Activated CD4-positive, alpha-beta T cell treated with anti-CD3 and anti-CD28 coated beads, Interleukin-2, amount 10 ng/mL, durations not matched to agents 24 days and 14 days (primary cell): ENCODE measurements around the gene THTPA. TPM values are rescaled to one million over a fixed set of nuclear protein-coding genes. Genes with fewer than 3 reads are reported as not detected.
A peak's percentile ranks its signal among the peaks of the same experiment; 100 is the strongest.

Source experiments
- DNase-seq: peaks from one replicate; pipeline ENCODE4 v3.0.0; 2022
- H3K27ac Mint-ChIP-seq: one replicate; pipeline ENCODE4 v1.8.0; 2022; ENCODE audit warnings: mild to moderate bottlenecking, mixed read lengths
- H3K27me3 Mint-ChIP-seq: one replicate; pipeline ENCODE4 v1.8.0; 2022; ENCODE audit warnings: mixed read lengths
- H3K36me3 Mint-ChIP-seq: one replicate; pipeline ENCODE4 v1.8.0; 2022; ENCODE audit warnings: low read depth, mild to moderate bottlenecking, mixed read lengths
- H3K4me1 Mint-ChIP-seq: one replicate; pipeline ENCODE4 v1.8.0; 2021; ENCODE audit warnings: mixed read lengths
- H3K4me3 Mint-ChIP-seq: one replicate; pipeline ENCODE4 v1.8.0; 2022; ENCODE audit warnings: mild to moderate bottlenecking, moderate library complexity, mixed read lengths
- H3K9me3 Mint-ChIP-seq: one replicate; pipeline ENCODE4 v1.8.0; 2021; ENCODE audit warnings: mixed read lengths
- intact Hi-C: fragments of 100-400 bp; cut with micrococcal nuclease; formaldehyde crosslinking; loops from one replicate; pipeline ENCODE4 v1.15.1; 2023
- total RNA-seq: library from RNA; stranded (reverse); gene quantifications from 2 replicates; pipeline ENCODE4 v1.2.3, GENCODE V29; 2022

Gene THTPA
- total RNA-seq, 1 donor from 2014 or later, result 14.5 TPM

- no peak for DNase-seq
- Mint-ChIP-seq H3K27ac (peak overlapping the region; percentile 26), H3K4me3 (no peak overlapping the region), H3K36me3 (peaks cover 62% of the 10 kb centered on the region), H3K9me3 (no peaks in the 10 kb centered on the region), H3K27me3 (no peaks in the 10 kb centered on the region), H3K4me1 (peaks cover 35% of the 10 kb centered on the region)
- intact Hi-C loops, result loop anchor here (2.0 to 10.0 kb wide), 2 partner anchors 235 to 881 kb away; partner anchors contain the start of gene SDR39U1
Observed at GRCh38 chr14:23563473-23564180, 7.6 kb downstream of the THTPA start.

- Mint-ChIP-seq H3K4me1 (peaks cover 39% of the 10 kb centered on the region), H3K27ac (no peak overlapping the region), H3K36me3 (peaks cover 57% of the 10 kb centered on the region)
Observed at GRCh38 chr14:23564181-23564812, 8.2 kb downstream of the THTPA start.

GRCh38 chr14:23564876-23565275 is 8.8 kb downstream of the THTPA start:
- Mint-ChIP-seq H3K4me1 (peaks cover 36% of the 10 kb centered on the region), H3K36me3 (peaks cover 53% of the 10 kb centered on the region), H3K27me3 (no peaks in the 10 kb centered on the region), H3K9me3 (no peaks in the 10 kb centered on the region), H3K27ac (peak overlapping the region; percentile 71), H3K4me3 (no peak overlapping the region)
- intact Hi-C loops, result loop anchor here (10.0 kb wide), 1 partner anchor 880 kb away; the partner anchor contains the start of gene SDR39U1
- DNase-seq, result no peak

More at GRCh38 chr14:23564181-23564812, 8.2 kb downstream of the THTPA start:
- H3K4me3 Mint-ChIP-seq, result no peak overlapping the region
- no peaks in the 10 kb centered on the region for H3K27me3 Mint-ChIP-seq
- DNase-seq, result no peak
- H3K9me3 Mint-ChIP-seq, result no peaks in the 10 kb centered on the region
- intact Hi-C loops, result loop anchor here (10.0 kb wide), 1 partner anchor 881 kb away; the partner anchor contains the start of gene SDR39U1

- Mint-ChIP-seq H3K27ac (no peak overlapping the region), H3K4me1 (peaks cover 33% of the 10 kb centered on the region), H3K27me3 (no peaks in the 10 kb centered on the region), H3K36me3 (peaks cover 48% of the 10 kb centered on the region), H3K9me3 (no peaks in the 10 kb centered on the region), H3K4me3 (no peak overlapping the region)
- intact Hi-C loops, result loop anchor here (2.0 to 10.0 kb wide), 2 partner anchors 15 to 879 kb away; partner anchors contain the start of genes SDR39U1 and ZFHX2
- no peak for DNase-seq
Observed at GRCh38 chr14:23565626-23566025, 9.6 kb downstream of the THTPA start.

- DNase-seq, result no peak
- intact Hi-C loops, result loop anchor here (2.0 to 10.0 kb wide), 2 partner anchors 15 to 879 kb away; partner anchors contain the start of genes SDR39U1 and ZFHX2
- Mint-ChIP-seq H3K4me3 (peak overlapping the region; percentile 99), H3K36me3 (peaks cover 43% of the 10 kb centered on the region), H3K4me1 (peaks cover 33% of the 10 kb centered on the region), H3K9me3 (no peaks in the 10 kb centered on the region), H3K27me3 (no peaks in the 10 kb centered on the region), H3K27ac (peak overlapping the region; percentile 98)
Observed at GRCh38 chr14:23566112-23566777, 10.2 kb downstream of the THTPA start.

- Mint-ChIP-seq H3K27me3 (no peaks in the 10 kb centered on the region), H3K27ac (peak overlapping the region; percentile 98), H3K36me3 (peaks cover 40% of the 10 kb centered on the region), H3K4me3 (peak overlapping the region; percentile 99), H3K4me1 (peaks cover 33% of the 10 kb centered on the region), H3K9me3 (no peaks in the 10 kb centered on the region)
- intact Hi-C loops, result loop anchor here (2.0 to 10.0 kb wide), 2 partner anchors 16 to 878 kb away; partner anchors contain the start of genes SDR39U1 and ZFHX2
- DNase-seq, result no peak
Observed at GRCh38 chr14:23566778-23567185, 10.7 kb downstream of the THTPA start.

- Mint-ChIP-seq H3K36me3 (peaks cover 36% of the 10 kb centered on the region), H3K4me1 (peaks cover 35% of the 10 kb centered on the region), H3K27ac (peak within 1 kb of the TSS; percentile 98), H3K4me3 (peak within 1 kb of the TSS; percentile 99), H3K9me3 (no peaks in the 10 kb centered on the region), H3K27me3 (peaks cover under 1% of the 10 kb centered on the region)
- peak; percentile 97 for DNase-seq
- intact Hi-C loops, result loop anchor here (2.0 to 10.0 kb wide), 2 partner anchors 17 to 877 kb away; partner anchors contain the start of genes SDR39U1 and ZFHX2
Observed at GRCh38 chr14:23567186-23568020, 11.3 kb downstream of the THTPA start, which contains the start of gene AP1G2. TSS of gene AP1G2 (minus strand) at chr14:23567791. CDS start at chr14:23567314, 477 bp downstream.

GRCh38 chr14:23568021-23568599 is 12.0 kb downstream of the THTPA start:
- peaks cover 38% of the 10 kb centered on the region for H3K4me1 Mint-ChIP-seq
- DNase-seq, result no peak
- H3K27ac Mint-ChIP-seq, result peak overlapping the region; percentile 98
- H3K36me3 Mint-ChIP-seq, result peaks cover 31% of the 10 kb centered on the region
- peak overlapping the region; percentile 99 for H3K4me3 Mint-ChIP-seq
- intact Hi-C loops, result loop anchor here (10.0 kb wide), 1 partner anchor 877 kb away; the partner anchor contains the start of gene SDR39U1
- peaks cover 3% of the 10 kb centered on the region for H3K27me3 Mint-ChIP-seq
- no peaks in the 10 kb centered on the region for H3K9me3 Mint-ChIP-seq

- Mint-ChIP-seq H3K27me3 (peaks cover 5% of the 10 kb centered on the region), H3K4me1 (peaks cover 38% of the 10 kb centered on the region), H3K9me3 (no peaks in the 10 kb centered on the region), H3K4me3 (peak overlapping the region; percentile 99), H3K27ac (peak overlapping the region; percentile 98), H3K36me3 (peaks cover 27% of the 10 kb centered on the region)
- intact Hi-C loops, result loop anchor here (10.0 kb wide), 1 partner anchor 876 kb away; the partner anchor contains the start of gene SDR39U1
- no peak for DNase-seq
Observed at GRCh38 chr14:23568600-23569331, 12.7 kb downstream of the THTPA start.

GRCh38 chr14:23569443-23570151 is 13.5 kb downstream of the THTPA start:
- intact Hi-C loops, result loop anchor here (10.0 kb wide), 1 partner anchor 875 kb away; the partner anchor contains the start of gene SDR39U1
- no peak overlapping the region for H3K4me3 Mint-ChIP-seq
- H3K9me3 Mint-ChIP-seq, result no peaks in the 10 kb centered on the region
- H3K27ac Mint-ChIP-seq, result peak overlapping the region; percentile 0
- H3K4me1 Mint-ChIP-seq, result peaks cover 38% of the 10 kb centered on the region
- DNase-seq, result no peak
- H3K36me3 Mint-ChIP-seq, result peaks cover 20% of the 10 kb centered on the region
- peaks cover 6% of the 10 kb centered on the region for H3K27me3 Mint-ChIP-seq

GRCh38 chr14:23570806-23571483 is 14.9 kb downstream of the THTPA start:
- intact Hi-C loops, result no loop called here
- peak; percentile 53 for DNase-seq

More at GRCh38 chr14:23570806-23571483, 14.9 kb downstream of the THTPA start:
- H3K27me3 Mint-ChIP-seq, result peaks cover 16% of the 10 kb centered on the region
- H3K4me3 Mint-ChIP-seq, result no peak overlapping the region
- H3K27ac Mint-ChIP-seq, result no peak overlapping the region
- no peaks in the 10 kb centered on the region for H3K9me3 Mint-ChIP-seq
- H3K36me3 Mint-ChIP-seq, result peaks cover 8% of the 10 kb centered on the region
- peaks cover 35% of the 10 kb centered on the region for H3K4me1 Mint-ChIP-seq
